Ascending aorta (tissue), 2 donors: Measurements from ENCODE around the gene LMBRD2. TPM values are rescaled to one million over a fixed set of nuclear protein-coding genes. Genes with fewer than 3 reads are reported as not detected.
"Not testable (repeated sequence)": the region's sequence is repeated elsewhere in the genome, so short reads cannot be mapped to it uniquely, and the experiment has no call there.

Experiments
- DNase-seq, 2 donors: peaks; one replicate each; pipeline ENCODE4 v3.0.0-alpha.2; 2019; ENCODE audit warnings: low spot score in 2 of 2
- H3K27ac ChIP-seq, 2 donors: fragments of 200-600 bp; sonication (generic); one replicate each; pipeline ENCODE4 v1.5.1; 2016 to 2017; ENCODE audit warnings: mild to moderate bottlenecking in 1 of 2
- H3K27me3 ChIP-seq: fragments of 200-600 bp; sonication (generic); one replicate; pipeline ENCODE4 v1.5.1; 2017
- H3K36me3 ChIP-seq, 2 donors: fragments of 200-600 bp; sonication (generic); one replicate each; pipeline ENCODE4 v1.5.1; 2016
- H3K4me1 ChIP-seq, 2 donors: fragments of 200-600 bp; sonication (generic); one replicate each; pipeline ENCODE4 v1.5.1; 2016 to 2017; ENCODE audit warnings: mild to moderate bottlenecking in 1 of 2
- H3K4me3 ChIP-seq, 2 donors: fragments of 200-600 bp; sonication (generic); one replicate each; pipeline ENCODE4 v1.5.1; 2016 to 2017; ENCODE audit warnings: mild to moderate bottlenecking in 1 of 2
- H3K9me3 ChIP-seq, 2 donors: fragments of 200-600 bp; sonication (generic); one replicate each; pipeline ENCODE4 v1.5.1; 2016
- intact Hi-C: fragments of 100-400 bp; cut with DNase I; formaldehyde crosslinking; loops from one replicate; pipeline ENCODE4 v1.15.1; 2023
- total RNA-seq: library from RNA; depleted of rRNA; stranded (reverse); fragments of >200 nt; gene quantifications from one replicate; pipeline ENCODE4 v1.1.0, GENCODE V29; 2016
- TF ChIP-seq, protein P1 (sequence below), 3 experiments: fragments of 200-600 bp in 2 of 3; fragments of 450-650 bp in 1 of 3; sonication (generic) in 2 of 3; IDR thresholded peaks; one replicate each; pipeline ENCODE4 v1.5.1; 2016 to 2019; ENCODE audit warnings: antibody characterized with exemption in 3 of 3, mild to moderate bottlenecking in 1 of 3, moderate library complexity in 1 of 3

Gene LMBRD2
- total RNA-seq, 1 donor from 2014 or later: 24.5 TPM

GRCh38 chr5:36145311-36145710 lies 6.4 kb downstream of the LMBRD2 start:
- intact Hi-C loops: no loop called here
- no peak for DNase-seq
- TF ChIP-seq, protein P1, sequence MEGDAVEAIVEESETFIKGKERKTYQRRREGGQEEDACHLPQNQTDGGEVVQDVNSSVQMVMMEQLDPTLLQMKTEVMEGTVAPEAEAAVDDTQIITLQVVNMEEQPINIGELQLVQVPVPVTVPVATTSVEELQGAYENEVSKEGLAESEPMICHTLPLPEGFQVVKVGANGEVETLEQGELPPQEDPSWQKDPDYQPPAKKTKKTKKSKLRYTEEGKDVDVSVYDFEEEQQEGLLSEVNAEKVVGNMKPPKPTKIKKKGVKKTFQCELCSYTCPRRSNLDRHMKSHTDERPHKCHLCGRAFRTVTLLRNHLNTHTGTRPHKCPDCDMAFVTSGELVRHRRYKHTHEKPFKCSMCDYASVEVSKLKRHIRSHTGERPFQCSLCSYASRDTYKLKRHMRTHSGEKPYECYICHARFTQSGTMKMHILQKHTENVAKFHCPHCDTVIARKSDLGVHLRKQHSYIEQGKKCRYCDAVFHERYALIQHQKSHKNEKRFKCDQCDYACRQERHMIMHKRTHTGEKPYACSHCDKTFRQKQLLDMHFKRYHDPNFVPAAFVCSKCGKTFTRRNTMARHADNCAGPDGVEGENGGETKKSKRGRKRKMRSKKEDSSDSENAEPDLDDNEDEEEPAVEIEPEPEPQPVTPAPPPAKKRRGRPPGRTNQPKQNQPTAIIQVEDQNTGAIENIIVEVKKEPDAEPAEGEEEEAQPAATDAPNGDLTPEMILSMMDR (IDR thresholded peaks at IDR 0.05): no peak
- Histone ChIP-seq H3K4me3 (no peak overlapping the region), H3K27ac (no peak overlapping the region), H3K36me3 (peaks cover 2 to 11% of the 10 kb centered on the region in 2 donors), H3K27me3 (no peaks in the 10 kb centered on the region), H3K9me3 (no peaks in the 10 kb centered on the region), H3K4me1 (peaks cover 0 to 4% of the 10 kb centered on the region in 2 donors)

GRCh38 chr5:36138900-36139683 lies 12.6 kb downstream of the LMBRD2 start:
- no peaks in the 10 kb centered on the region for H3K9me3 ChIP-seq
- no peak for DNase-seq
- TF ChIP-seq, protein P1 (IDR thresholded peaks at IDR 0.05): no peak
- no peaks in the 10 kb centered on the region for H3K27me3 ChIP-seq
- H3K36me3 ChIP-seq: peaks cover 11 to 43% of the 10 kb centered on the region in 2 donors
- H3K4me3 ChIP-seq: no peak overlapping the region
- no peaks in the 10 kb centered on the region for H3K4me1 ChIP-seq
- intact Hi-C loops: no loop called here
- no peak overlapping the region for H3K27ac ChIP-seq

DNA sequence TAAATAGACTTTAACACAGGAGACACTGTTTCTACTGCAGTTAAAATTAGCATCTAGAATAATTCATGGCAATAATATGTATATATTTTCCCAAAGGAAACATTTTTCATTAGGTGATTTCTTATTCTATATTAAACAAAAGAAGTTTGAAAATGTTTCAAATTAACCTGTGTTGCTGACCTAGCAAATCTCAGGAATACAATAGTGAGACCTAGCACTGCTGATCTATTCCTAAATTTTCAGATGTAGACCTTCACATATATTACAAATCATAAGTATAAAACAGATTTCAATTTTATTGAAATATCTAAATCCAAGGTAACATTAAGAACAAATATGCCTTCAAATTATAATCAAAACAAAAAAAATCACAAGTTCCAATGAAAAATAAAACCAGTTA lies 15.1 kb downstream of the LMBRD2 start:
- Histone ChIP-seq H3K4me1 (no peaks in the 10 kb centered on the region), H3K36me3 (peaks cover 11 to 37% of the 10 kb centered on the region in 2 donors), H3K27me3 (no peaks in the 10 kb centered on the region), H3K4me3 (no peak overlapping the region), H3K27ac (no peak overlapping the region), H3K9me3 (no peaks in the 10 kb centered on the region)
- intact Hi-C loops: no loop called here
- no peak for DNase-seq
- TF ChIP-seq, protein P1 (IDR thresholded peaks at IDR 0.05): no peak

DNA sequence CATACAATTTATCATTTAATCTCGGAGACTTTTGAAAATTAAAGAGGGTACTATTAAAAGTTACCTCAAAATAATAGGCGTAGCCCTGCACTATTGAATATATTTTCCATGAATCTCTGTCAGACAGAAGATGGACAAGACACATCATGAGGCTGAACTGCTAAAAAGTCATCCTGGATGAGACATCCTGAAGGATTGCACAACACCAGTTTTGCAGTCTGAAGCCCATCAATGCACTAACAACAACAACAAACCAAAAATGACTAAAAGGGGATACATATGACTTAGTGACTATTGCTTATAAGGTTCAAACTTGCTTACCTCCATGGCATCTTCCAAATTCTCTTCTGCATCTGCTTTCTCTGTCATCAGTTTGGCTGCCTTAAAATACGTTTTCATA lies 15.7 kb downstream of the LMBRD2 start:
- TF ChIP-seq, protein P1 (IDR thresholded peaks at IDR 0.05): no peak
- H3K36me3 ChIP-seq: peaks cover 11 to 38% of the 10 kb centered on the region in 2 donors
- no peak overlapping the region for H3K4me3 ChIP-seq
- H3K27ac ChIP-seq: no peak overlapping the region
- DNase-seq: no peak
- no peaks in the 10 kb centered on the region for H3K4me1 ChIP-seq
- no peaks in the 10 kb centered on the region for H3K27me3 ChIP-seq
- intact Hi-C loops: no loop called here
- no peaks in the 10 kb centered on the region for H3K9me3 ChIP-seq

GRCh38 chr5:36133009-36133408 lies 18.7 kb downstream of the LMBRD2 start:
- Histone ChIP-seq H3K36me3 (peaks cover 13 to 36% of the 10 kb centered on the region in 2 donors), H3K9me3 (peaks cover 0 to 10% of the 10 kb centered on the region in 2 donors)
- H3K4me1 ChIP-seq, H3K27ac ChIP-seq, intact Hi-C loops, DNase-seq, H3K27me3 ChIP-seq, H3K4me3 ChIP-seq: not testable (repeated sequence)

DNA sequence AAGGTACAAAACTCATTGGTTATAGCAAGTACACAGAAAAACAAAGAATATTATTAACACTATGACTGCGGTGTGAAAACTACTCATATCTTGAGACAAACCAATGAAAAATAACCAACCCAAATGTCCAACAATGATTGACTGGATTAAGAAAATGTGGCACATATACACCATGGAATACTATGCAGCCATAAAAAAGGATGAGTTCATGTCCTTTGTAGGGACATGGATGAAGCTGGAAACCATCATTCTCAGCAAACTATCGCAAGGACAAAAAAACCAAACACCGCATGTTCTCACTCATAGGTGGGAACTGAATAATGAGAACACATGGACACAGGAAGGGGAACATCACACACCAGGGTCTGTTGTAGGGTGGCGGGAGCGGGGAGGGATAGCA lies 22.0 kb downstream of the LMBRD2 start:
- peaks cover 0 to 10% of the 10 kb centered on the region in 2 donors for H3K9me3 ChIP-seq
- peaks cover 5 to 28% of the 10 kb centered on the region in 2 donors for H3K36me3 ChIP-seq
- H3K27me3 ChIP-seq, DNase-seq, intact Hi-C loops, H3K4me3 ChIP-seq, H3K4me1 ChIP-seq, H3K27ac ChIP-seq: not testable (repeated sequence)
